Prostate gland (tissue), 2 donors: ENCODE results near the gene GLO1.

Experiments
- POLR2A ChIP-seq: fragments of 450-650 bp; IDR thresholded peaks from one replicate; pipeline ENCODE4 v1.6.1; 2016; ENCODE audit warnings: antibody characterized with exemption, mild to moderate bottlenecking
- POLR2AphosphoS5 ChIP-seq: sonication (generic); formaldehyde crosslinking; IDR thresholded peaks from one replicate; pipeline ENCODE4 v1.6.1; 2017; ENCODE audit warnings: antibody characterized with exemption
- TF ChIP-seq, protein P1 (sequence below), 4 experiments: fragments of 200-600 bp in 2 of 4; fragments of 450-650 bp in 2 of 4; sonication (generic) in 2 of 4; IDR thresholded peaks; 1 replicate in 3 of 4; 2 replicates in 1 of 4; pipeline ENCODE4 v1.5.1; 2016 to 2019; ENCODE audit warnings: antibody characterized with exemption in 4 of 4, mild to moderate bottlenecking in 2 of 4, moderate library complexity in 2 of 4

DNA sequence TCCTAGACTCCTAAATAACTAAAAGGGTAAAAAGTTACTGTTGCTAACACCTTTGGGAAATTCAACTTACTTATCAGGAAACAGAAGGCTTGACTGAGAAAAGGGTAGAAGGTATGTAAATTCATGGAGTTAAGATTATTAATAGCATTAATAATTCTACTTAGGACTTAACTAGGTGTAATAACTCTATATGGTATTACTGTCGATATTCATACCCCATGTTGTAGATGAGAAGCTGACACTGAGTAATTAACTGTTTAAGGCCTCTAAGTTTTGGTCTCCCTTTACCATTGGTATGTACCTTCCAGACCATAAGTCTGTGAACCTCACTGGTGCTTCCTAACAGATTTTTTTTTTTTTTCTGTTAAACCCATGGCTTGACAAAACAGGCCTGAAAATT is 15.4 kb downstream of the GLO1 start:
- TF ChIP-seq, protein P1, sequence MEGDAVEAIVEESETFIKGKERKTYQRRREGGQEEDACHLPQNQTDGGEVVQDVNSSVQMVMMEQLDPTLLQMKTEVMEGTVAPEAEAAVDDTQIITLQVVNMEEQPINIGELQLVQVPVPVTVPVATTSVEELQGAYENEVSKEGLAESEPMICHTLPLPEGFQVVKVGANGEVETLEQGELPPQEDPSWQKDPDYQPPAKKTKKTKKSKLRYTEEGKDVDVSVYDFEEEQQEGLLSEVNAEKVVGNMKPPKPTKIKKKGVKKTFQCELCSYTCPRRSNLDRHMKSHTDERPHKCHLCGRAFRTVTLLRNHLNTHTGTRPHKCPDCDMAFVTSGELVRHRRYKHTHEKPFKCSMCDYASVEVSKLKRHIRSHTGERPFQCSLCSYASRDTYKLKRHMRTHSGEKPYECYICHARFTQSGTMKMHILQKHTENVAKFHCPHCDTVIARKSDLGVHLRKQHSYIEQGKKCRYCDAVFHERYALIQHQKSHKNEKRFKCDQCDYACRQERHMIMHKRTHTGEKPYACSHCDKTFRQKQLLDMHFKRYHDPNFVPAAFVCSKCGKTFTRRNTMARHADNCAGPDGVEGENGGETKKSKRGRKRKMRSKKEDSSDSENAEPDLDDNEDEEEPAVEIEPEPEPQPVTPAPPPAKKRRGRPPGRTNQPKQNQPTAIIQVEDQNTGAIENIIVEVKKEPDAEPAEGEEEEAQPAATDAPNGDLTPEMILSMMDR (IDR thresholded peaks at IDR 0.05) = no peak
- TF ChIP-seq POLR2AphosphoS5 = no peak
- TF ChIP-seq POLR2A = no peak
